GM12878 (cell line): ENCODE measurements around the gene DUSP22. TPM values are rescaled to one million over a fixed set of nuclear protein-coding genes. Genes with fewer than 3 reads are reported as not detected.

ENCODE experiments used
- BACH1 ChIP-seq: fragments of 450-650 bp; IDR thresholded peaks from 2 replicates; pipeline ENCODE4 v1.6.1; 2017; ENCODE audit warnings: mild to moderate bottlenecking, borderline replicate concordance
- BCL11A ChIP-seq: IDR thresholded peaks from 2 replicates; pipeline ENCODE4 v1.6.1; 2011; ENCODE audit warnings: low read depth, low read length
- CREM ChIP-seq: IDR thresholded peaks from 2 replicates; pipeline ENCODE4 v1.6.1; 2014; ENCODE audit warnings: antibody characterized with exemption, low read depth
- CUX1 ChIP-seq: IDR thresholded peaks from 2 replicates; pipeline ENCODE4 v1.6.1; 2012; ENCODE audit warnings: improper control_type of control experiment, low read depth, low read length; ENCODE audit not compliant: insufficient replicate concordance
- HDAC2 ChIP-seq: fragments of 200-600 bp; sonication (generic); IDR thresholded peaks from 2 replicates; pipeline ENCODE4 v1.6.1; 2017
- LARP7 ChIP-seq: fragments of 450-650 bp; IDR thresholded peaks from 2 replicates; pipeline ENCODE4 v1.6.1; 2017; ENCODE audit warnings: mild to moderate bottlenecking
- MEF2B ChIP-seq: fragments of 450-650 bp; IDR thresholded peaks from 2 replicates; pipeline ENCODE4 v1.6.1; 2018; ENCODE audit warnings: mild to moderate bottlenecking, moderate library complexity; ENCODE audit not compliant: partially characterized antibody, poor library complexity, severe bottlenecking
- MTA2 ChIP-seq: fragments of 450-650 bp; IDR thresholded peaks from 2 replicates; pipeline ENCODE4 v1.6.1; 2016; ENCODE audit warnings: low read depth, mild to moderate bottlenecking, moderate library complexity
- MXI1 ChIP-seq: fragments of 150-350 bp; IDR thresholded peaks from 2 replicates; pipeline ENCODE4 v1.6.1; 2011; ENCODE audit warnings: low read depth, mild to moderate bottlenecking, inconsistent platforms, low read length, improper control_type of control experiment
- NBN ChIP-seq: fragments of 450-650 bp; IDR thresholded peaks from 2 replicates; pipeline ENCODE4 v1.6.1; 2016
- NFIC ChIP-seq: IDR thresholded peaks from 2 replicates; pipeline ENCODE4 v1.6.1; 2012; ENCODE audit warnings: low read depth, mild to moderate bottlenecking, inconsistent platforms, low read length, moderate library complexity
- SIX5 ChIP-seq: IDR thresholded peaks from 2 replicates; pipeline ENCODE4 v1.6.1; 2011; ENCODE audit warnings: mild to moderate bottlenecking, low read depth, low read length, moderate library complexity; ENCODE audit not compliant: severe bottlenecking
- SMC3 ChIP-seq: IDR thresholded peaks from 2 replicates; pipeline ENCODE4 v1.6.1; 2011; ENCODE audit warnings: low read length, improper control_type of control experiment, borderline replicate concordance
- SREBF2 ChIP-seq: IDR thresholded peaks from 2 replicates; pipeline ENCODE4 v1.6.1; 2012; ENCODE audit warnings: mild to moderate bottlenecking, low read length
- SUZ12 ChIP-seq: fragments of 200-600 bp; sonication (generic); IDR thresholded peaks from one replicate; pipeline ENCODE4 v1.6.1; 2018; ENCODE audit warnings: antibody characterized with exemption, mild to moderate bottlenecking; ENCODE audit not compliant: unreplicated experiment
- TARDBP ChIP-seq: IDR thresholded peaks from 2 replicates; pipeline ENCODE4 v1.6.1; 2016; ENCODE audit warnings: borderline replicate concordance
- TCF12 ChIP-seq: IDR thresholded peaks from 2 replicates; pipeline ENCODE4 v1.6.1; 2011; ENCODE audit warnings: low read depth, mild to moderate bottlenecking, low read length
- ZNF274 ChIP-seq: IDR thresholded peaks from one replicate; pipeline ENCODE4 v1.8.0; 2011; ENCODE audit not compliant: insufficient read length, insufficient read depth
- ZNF384 ChIP-seq: IDR thresholded peaks from 2 replicates; pipeline ENCODE4 v1.6.1; 2012; ENCODE audit warnings: low read depth, mild to moderate bottlenecking, low read length, improper control_type of control experiment, borderline replicate concordance
- ZNF592 ChIP-seq: fragments of 450-650 bp; IDR thresholded peaks from 2 replicates; pipeline ENCODE4 v1.6.1; 2017; ENCODE audit warnings: mild to moderate bottlenecking, moderate library complexity
- polyA plus RNA-seq, 11 experiments: library from polyadenylated mRNA; depleted of rRNA in 4 of 11; unstranded in 6 of 11; stranded (reverse) in 5 of 11; fragments of >200 nt; fragmentation: Nextera tagmentation in 4 of 11; fragmentation: Illumina TruSeq in 1 of 11; extraction: Ambion mirVana in 4 of 11; extraction: Trizol in 1 of 11; gene quantifications; 1 replicate in 1 of 11; 2 replicates in 10 of 11; pipeline versions ENCODE4 v1.2.1 to v1.2.3, GENCODE V29; 2011 to 2016; ENCODE audit warnings: inconsistent platforms in 2 of 11, missing spikeins in 2 of 11, low read depth in 1 of 11
- total RNA-seq, 4 experiments: library from RNA; depleted of rRNA in 3 of 4; stranded (reverse); fragments of >200 nt in 3 of 4; fragmentation: Illumina TruSeq in 1 of 4; extraction: Trizol in 1 of 4; gene quantifications; 2 replicates each; pipeline versions ENCODE4 v1.2.1 to v1.2.3, GENCODE V29; 2013 to 2021

DUSP22 gene
- total and polyA plus RNA-seq, 10 of the 15 experiments (the other 5 are each of a cell fraction or from before 2014, with no cell fraction given): 78.9 to 156 (median 107) TPM

- no peak for TF ChIP-seq ZNF592
- TF ChIP-seq SIX5: no peak
- TF ChIP-seq SREBF2: no peak
- TF ChIP-seq LARP7: peak; percentile 82
- TF ChIP-seq ZNF274: no peak
- TF ChIP-seq ZNF384: no peak
- peak; percentile 53; the same call in 1 of the 2 replicates for TF ChIP-seq NFIC
- TF ChIP-seq CREM: 0 out of 2 replicates have a peak, but pooled peaks have one; percentile 44
- no peak for TF ChIP-seq MEF2B
- TF ChIP-seq NBN: peak; percentile 47
- peak; percentile 77; the same call in 1 of the 2 replicates for TF ChIP-seq TARDBP
- TF ChIP-seq HDAC2: no peak
- peak; percentile 64; the same call in 1 of the 2 replicates for TF ChIP-seq TCF12
- no peak for TF ChIP-seq SUZ12
- TF ChIP-seq CUX1: no peak
- no peak for TF ChIP-seq MTA2
- peak; percentile 62 for TF ChIP-seq MXI1
- peak; percentile 10; the same call in 1 of the 2 replicates for TF ChIP-seq SMC3
- TF ChIP-seq BCL11A: peak; percentile 0
- peak; percentile 93 for TF ChIP-seq BACH1
Observed at GRCh38 chr6:391559-392440, 99.5 kb downstream of the DUSP22 start, which contains the start of gene IRF4 (continued).
